ENCODE data around the gene KLHL26. TPM values are rescaled to one million over a fixed set of nuclear protein-coding genes. Genes with fewer than 3 reads are reported as not detected.

KLHL26 gene
- polyA plus RNA-seq, 1 donor (not counting 4 experiments of a cell fraction or from before 2014, with no cell fraction given): 0.68 TPM

GRCh38 chr19:18659281-18660050 is 22.6 kb downstream of the KLHL26 start:
- TF ChIP-seq CTCF (optimal IDR thresholded peaks at IDR 0.05 in 1 of 3, IDR thresholded peaks at IDR 0.05 in 1 of 3, conservative IDR thresholded peaks at IDR 0.05 in 1 of 3; ENCODE audit: extremely low read depth in 1 of 3, insufficient read depth in 2 of 3, low read length in 3 of 3): no peak
- TF ChIP-seq EZH2 (IDR thresholded peaks at IDR 0.05; ENCODE audit: low read length): no peak
- Histone ChIP-seq H3K36me3 (ENCODE audit: control insufficient read depth in 2 of 2, extremely low read depth in 1 of 2, insufficient read depth in 2 of 2, low read length in 2 of 2) (no peaks in the 10 kb centered on the region), H3K27me3 (ENCODE audit: control insufficient read depth, extremely low read depth, insufficient read depth, low read length) (peaks cover 11% of the 10 kb centered on the region), H3K9ac (ENCODE audit: control insufficient read depth, extremely low read depth, insufficient read depth, low read length) (no peak overlapping the region), H3K4me3 (ENCODE audit: control insufficient read depth in 2 of 3, extremely low read depth in 1 of 3, insufficient read depth in 2 of 3, low read depth in 1 of 3, low read length in 3 of 3) (no peak overlapping the region), H3K4me1 (ENCODE audit: control insufficient read depth, extremely low read depth, insufficient read depth, low read length) (no peaks in the 10 kb centered on the region), H2AFZ (ENCODE audit: control insufficient read depth, low read length) (no peak overlapping the region), H4K20me1 (ENCODE audit: control insufficient read depth, extremely low read depth, insufficient read depth, low read length) (no peaks in the 10 kb centered on the region), H3K79me2 (ENCODE audit: control insufficient read depth, insufficient read depth, low read length) (no peaks in the 10 kb centered on the region), H3K9me1 (ENCODE audit: control insufficient read depth, extremely low read depth, insufficient read depth, low read length) (no peaks in the 10 kb centered on the region), H3K4me2 (ENCODE audit: control insufficient read depth, extremely low read depth, insufficient read depth, low read depth, low read length) (no peak overlapping the region), H3K27ac (ENCODE audit: control insufficient read depth, insufficient read depth, low read length) (no peak overlapping the region), H3K9me3 (ENCODE audit: control insufficient read depth, low read depth, low read length) (no peaks in the 10 kb centered on the region)
- FAIRE-seq (no peak), DNase-seq (ENCODE audit: low read depth, low spot score) (no peak)
- dilution Hi-C loops (cut with MboI; ENCODE audit: extremely low pct_ligation_motif_present, low sequenced_read_pairs): no loop called here

GRCh38 chr19:18660051-18660910 is 23.5 kb downstream of the KLHL26 start:
- Histone ChIP-seq H4K20me1 (ENCODE audit: control insufficient read depth, extremely low read depth, insufficient read depth, low read length) (no peaks in the 10 kb centered on the region), H3K4me1 (ENCODE audit: control insufficient read depth, extremely low read depth, insufficient read depth, low read length) (no peaks in the 10 kb centered on the region), H3K9ac (ENCODE audit: control insufficient read depth, extremely low read depth, insufficient read depth, low read length) (no peak overlapping the region), H3K4me2 (ENCODE audit: control insufficient read depth, extremely low read depth, insufficient read depth, low read depth, low read length) (no peak overlapping the region), H3K4me3 (ENCODE audit: control insufficient read depth in 2 of 3, extremely low read depth in 1 of 3, insufficient read depth in 2 of 3, low read depth in 1 of 3, low read length in 3 of 3) (no peak overlapping the region), H3K79me2 (ENCODE audit: control insufficient read depth, insufficient read depth, low read length) (no peaks in the 10 kb centered on the region), H3K27me3 (ENCODE audit: control insufficient read depth, extremely low read depth, insufficient read depth, low read length) (peaks cover 11% of the 10 kb centered on the region), H3K36me3 (ENCODE audit: control insufficient read depth in 2 of 2, extremely low read depth in 1 of 2, insufficient read depth in 2 of 2, low read length in 2 of 2) (no peaks in the 10 kb centered on the region), H2AFZ (ENCODE audit: control insufficient read depth, low read length) (no peak overlapping the region), H3K27ac (ENCODE audit: control insufficient read depth, insufficient read depth, low read length) (no peak overlapping the region), H3K9me3 (ENCODE audit: control insufficient read depth, low read depth, low read length) (no peaks in the 10 kb centered on the region), H3K9me1 (ENCODE audit: control insufficient read depth, extremely low read depth, insufficient read depth, low read length) (no peaks in the 10 kb centered on the region)
- FAIRE-seq (no peak), DNase-seq (ENCODE audit: low read depth, low spot score) (no peak)
- TF ChIP-seq EZH2 (IDR thresholded peaks at IDR 0.05; ENCODE audit: low read length) (no peak), CTCF (optimal IDR thresholded peaks at IDR 0.05 in 1 of 3, IDR thresholded peaks at IDR 0.05 in 1 of 3, conservative IDR thresholded peaks at IDR 0.05 in 1 of 3; ENCODE audit: extremely low read depth in 1 of 3, insufficient read depth in 2 of 3, low read length in 3 of 3) (no peak)
- dilution Hi-C loops (cut with MboI; ENCODE audit: extremely low pct_ligation_motif_present, low sequenced_read_pairs): no loop called here
